ENCODE results near the gene TPP1.
A peak's percentile ranks its signal among the peaks of the same experiment; 100 is the strongest.

The TPP1 gene

GRCh38 chr11:6648501-6648900 lies 29.3 kb upstream of the TPP1 start:
- in situ Hi-C loops (cut with MboI; ENCODE audit: low sequenced_read_pairs, unreplicated experiment) = no loop called here
- DNase-seq (ENCODE audit: low spot score) = no peak
- TF ChIP-seq, protein P1, sequence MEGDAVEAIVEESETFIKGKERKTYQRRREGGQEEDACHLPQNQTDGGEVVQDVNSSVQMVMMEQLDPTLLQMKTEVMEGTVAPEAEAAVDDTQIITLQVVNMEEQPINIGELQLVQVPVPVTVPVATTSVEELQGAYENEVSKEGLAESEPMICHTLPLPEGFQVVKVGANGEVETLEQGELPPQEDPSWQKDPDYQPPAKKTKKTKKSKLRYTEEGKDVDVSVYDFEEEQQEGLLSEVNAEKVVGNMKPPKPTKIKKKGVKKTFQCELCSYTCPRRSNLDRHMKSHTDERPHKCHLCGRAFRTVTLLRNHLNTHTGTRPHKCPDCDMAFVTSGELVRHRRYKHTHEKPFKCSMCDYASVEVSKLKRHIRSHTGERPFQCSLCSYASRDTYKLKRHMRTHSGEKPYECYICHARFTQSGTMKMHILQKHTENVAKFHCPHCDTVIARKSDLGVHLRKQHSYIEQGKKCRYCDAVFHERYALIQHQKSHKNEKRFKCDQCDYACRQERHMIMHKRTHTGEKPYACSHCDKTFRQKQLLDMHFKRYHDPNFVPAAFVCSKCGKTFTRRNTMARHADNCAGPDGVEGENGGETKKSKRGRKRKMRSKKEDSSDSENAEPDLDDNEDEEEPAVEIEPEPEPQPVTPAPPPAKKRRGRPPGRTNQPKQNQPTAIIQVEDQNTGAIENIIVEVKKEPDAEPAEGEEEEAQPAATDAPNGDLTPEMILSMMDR (IDR thresholded peaks at IDR 0.05; ENCODE audit: borderline replicate concordance, control extremely low read depth, extremely low read depth, insufficient read depth, missing control alignments) = no peak

DNA sequence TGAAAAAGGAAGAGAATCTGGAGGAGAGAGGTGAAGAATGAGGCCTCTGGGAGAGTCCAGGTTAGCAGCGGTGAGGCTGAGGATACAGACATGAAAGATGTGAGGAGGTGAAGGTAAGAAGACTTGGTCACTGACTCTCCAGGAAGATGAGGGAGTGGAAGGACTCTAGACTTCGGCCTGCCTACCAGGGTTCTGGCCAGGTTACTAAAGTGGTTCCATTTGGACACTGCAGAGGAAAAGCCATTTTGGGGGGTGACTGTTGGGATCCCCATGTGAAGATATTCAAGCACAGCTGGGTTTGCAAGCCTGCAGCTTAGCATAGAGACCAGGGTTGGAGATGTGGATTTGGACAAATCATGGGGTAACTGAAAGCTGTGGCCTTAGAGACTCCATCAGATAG lies 28.6 kb upstream of the TPP1 start:
- TF ChIP-seq, protein P1 (IDR thresholded peaks at IDR 0.05; ENCODE audit: borderline replicate concordance, control extremely low read depth, extremely low read depth, insufficient read depth, missing control alignments) = no peak
- no peak for DNase-seq (ENCODE audit: low spot score)
- in situ Hi-C loops (cut with MboI; ENCODE audit: low sequenced_read_pairs, unreplicated experiment) = no loop called here

DNA sequence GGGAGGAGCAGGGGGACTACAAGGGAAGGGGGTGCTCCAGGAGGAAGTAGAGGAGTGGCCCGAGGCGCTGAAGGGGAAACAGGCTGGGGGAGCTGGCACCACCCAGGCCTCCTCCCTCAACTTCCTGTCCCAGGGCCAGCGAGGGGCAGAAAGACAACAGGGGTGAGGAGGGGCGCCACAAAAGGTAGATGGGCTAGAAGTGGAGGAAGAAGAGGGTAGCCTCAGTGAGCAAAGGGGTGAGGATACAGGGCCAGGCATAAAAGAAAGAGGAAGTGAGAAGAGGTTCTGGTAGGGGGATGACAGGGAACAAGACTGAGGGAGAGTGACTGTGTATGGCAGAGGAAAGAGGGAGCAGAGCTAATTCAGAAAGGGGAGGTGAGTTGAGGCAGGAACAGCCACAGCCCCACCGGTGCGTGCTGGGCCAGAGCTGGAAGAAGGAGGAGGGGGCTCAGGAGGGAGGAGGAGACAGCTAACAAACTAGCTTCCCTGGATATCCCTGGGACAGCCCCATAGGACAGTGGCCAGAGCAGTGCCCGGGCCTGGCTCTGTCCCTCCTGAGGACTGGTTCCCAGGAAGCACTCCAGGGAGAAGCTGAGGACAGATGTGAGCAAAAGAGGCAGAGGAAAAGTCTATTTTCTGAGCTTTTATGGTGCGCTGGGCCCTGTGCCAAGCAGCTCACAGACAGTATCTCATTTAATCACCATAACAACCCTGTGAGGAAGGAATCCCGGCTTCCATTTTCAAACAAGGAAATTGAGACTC lies 27.9 kb upstream of the TPP1 start:
- in situ Hi-C loops (cut with MboI; ENCODE audit: low sequenced_read_pairs, unreplicated experiment) = no loop called here
- TF ChIP-seq, protein P1 (IDR thresholded peaks at IDR 0.05; ENCODE audit: borderline replicate concordance, control extremely low read depth, extremely low read depth, insufficient read depth, missing control alignments) = no peak
- DNase-seq (ENCODE audit: low spot score) = peak; percentile 78

DNA sequence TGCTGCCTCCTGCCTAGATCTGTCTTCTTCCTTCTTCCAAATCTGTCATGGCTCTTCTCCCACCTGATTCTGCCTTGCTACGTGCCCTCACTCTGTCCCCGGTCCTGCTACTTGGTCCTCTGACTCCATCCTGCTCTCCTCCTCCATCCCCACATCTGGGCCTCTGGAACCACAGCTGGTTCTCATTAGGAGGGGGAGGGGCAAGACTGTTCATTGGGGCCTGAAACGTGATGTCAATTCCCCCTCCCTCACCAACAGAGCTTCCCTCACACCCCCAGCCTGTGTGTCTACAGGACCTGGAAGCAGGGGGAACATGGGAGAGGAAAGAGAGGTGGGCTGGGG lies 27.3 kb upstream of the TPP1 start:
- in situ Hi-C loops (cut with MboI; ENCODE audit: low sequenced_read_pairs, unreplicated experiment) = no loop called here
- no peak for DNase-seq (ENCODE audit: low spot score)
- TF ChIP-seq, protein P1 (IDR thresholded peaks at IDR 0.05; ENCODE audit: borderline replicate concordance, control extremely low read depth, extremely low read depth, insufficient read depth, missing control alignments) = no peak

- in situ Hi-C loops (cut with MboI; ENCODE audit: low sequenced_read_pairs, unreplicated experiment) = no loop called here
- TF ChIP-seq, protein P1 (IDR thresholded peaks at IDR 0.05; ENCODE audit: borderline replicate concordance, control extremely low read depth, extremely low read depth, insufficient read depth, missing control alignments) = no peak
- DNase-seq (ENCODE audit: low spot score) = no peak
Observed at GRCh38 chr11:6646071-6646470, 26.8 kb upstream of the TPP1 start.

DNA sequence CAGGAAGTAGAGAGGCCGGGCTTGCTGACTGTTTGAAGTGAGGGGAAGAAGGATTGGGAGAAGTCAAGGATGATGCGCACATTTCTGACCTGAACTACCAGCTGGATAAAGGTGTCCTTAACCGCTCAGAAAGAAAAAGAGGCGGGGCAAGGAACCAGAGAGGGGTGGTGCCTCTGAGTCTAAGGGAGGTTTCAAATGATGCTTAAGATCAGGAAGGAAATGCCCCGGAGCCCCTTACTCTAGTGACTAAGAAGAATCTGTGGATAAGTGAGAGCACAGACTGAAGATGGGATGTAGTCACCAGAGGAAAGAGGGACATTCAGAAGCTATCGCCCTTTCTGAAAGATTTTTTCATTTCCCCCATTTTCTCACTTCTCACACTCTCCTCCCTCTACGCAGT lies 23.7 kb upstream of the TPP1 start:
- in situ Hi-C loops (cut with MboI; ENCODE audit: low sequenced_read_pairs, unreplicated experiment) = no loop called here
- TF ChIP-seq, protein P1 (IDR thresholded peaks at IDR 0.05; ENCODE audit: borderline replicate concordance, control extremely low read depth, extremely low read depth, insufficient read depth, missing control alignments) = no peak
- DNase-seq (ENCODE audit: low spot score) = no peak

All from GM13976 (cell line).